Hematopoietic multipotent progenitor cell (in vitro differentiated cells): ENCODE data around the gene SSR1. TPM values are rescaled to one million over a fixed set of nuclear protein-coding genes. Genes with fewer than 3 reads are reported as not detected.
A peak's percentile ranks its signal among the peaks of the same experiment; 100 is the strongest.
"Not testable (repeated sequence)": the region's sequence is repeated elsewhere in the genome, so short reads cannot be mapped to it uniquely, and the experiment has no call there.

Experiments used
- DNase-seq, 3 donors: peaks; one replicate each; pipeline ENCODE4 v3.0.0-alpha.2; 2011 to 2015; ENCODE audit warnings: low read depth in 2 of 3, low spot score in 2 of 3
- total RNA-seq: library from RNA; depleted of rRNA; stranded (reverse); fragments of >200 nt; gene quantifications from one replicate; pipeline ENCODE4 v1.2.3, GENCODE V29; 2012

SSR1 gene
- total RNA-seq, 1 donor = 25.3 TPM

DNA sequence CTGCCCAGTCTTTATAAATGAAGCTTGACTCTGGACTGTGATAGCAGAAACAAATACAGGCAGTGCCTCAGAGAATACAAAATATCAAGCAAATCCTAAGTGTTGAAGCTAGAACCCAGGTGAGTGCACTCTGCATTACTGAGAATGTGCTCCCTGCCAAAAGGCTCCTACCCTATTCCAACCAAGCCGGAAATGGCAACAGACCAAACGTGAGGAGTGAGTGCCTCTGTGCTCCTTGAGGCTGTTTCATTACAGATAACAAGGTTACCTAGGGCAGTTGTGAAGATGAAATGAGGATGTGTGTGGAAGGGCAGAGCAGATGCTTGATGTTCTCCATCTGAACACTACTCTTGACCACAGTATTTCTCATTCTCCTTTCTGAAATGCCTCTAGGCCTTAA lies 29.3 kb downstream of the SSR1 start:
- DNase-seq = no peak

DNA sequence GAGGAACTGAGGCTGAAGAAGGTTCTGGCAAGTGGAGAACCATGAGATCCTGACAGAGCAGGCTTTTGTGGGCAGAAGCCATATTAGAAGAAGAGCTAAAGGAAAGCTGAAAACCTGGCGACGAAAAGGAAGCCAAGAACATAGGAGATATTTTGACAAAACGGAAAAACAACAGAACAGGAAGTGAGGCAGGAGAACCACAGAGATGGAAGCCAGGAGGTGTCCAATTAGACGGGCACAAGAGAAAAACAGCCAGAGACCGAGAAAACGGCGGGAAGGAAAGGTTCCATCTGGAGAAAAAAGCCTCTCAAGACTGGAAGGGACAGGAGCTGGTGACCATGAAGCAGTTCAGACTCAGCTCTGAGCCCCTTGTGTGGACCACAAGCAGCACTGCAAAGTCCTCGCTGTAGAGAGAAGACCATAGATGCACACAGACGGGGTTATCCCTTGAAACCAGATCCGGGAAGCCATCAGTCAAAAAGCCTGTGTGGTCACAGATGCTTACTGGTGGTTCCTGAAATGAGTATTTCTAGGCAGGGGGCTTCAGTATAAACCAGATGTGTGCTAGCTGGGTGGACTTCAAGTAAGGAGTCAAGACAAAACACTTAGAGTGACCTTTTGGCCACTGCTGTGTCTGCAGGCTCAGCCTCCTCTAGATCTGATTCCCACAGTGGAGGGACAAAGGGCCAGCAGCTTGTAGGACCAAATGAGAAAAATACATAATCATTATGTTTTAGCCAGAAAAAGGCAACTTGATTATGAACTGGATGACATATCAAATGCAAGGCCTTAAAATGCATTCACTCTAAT lies 30.7 kb downstream of the SSR1 start:
- DNase-seq = peak in 1 of 3 donors; percentile 36

DNA sequence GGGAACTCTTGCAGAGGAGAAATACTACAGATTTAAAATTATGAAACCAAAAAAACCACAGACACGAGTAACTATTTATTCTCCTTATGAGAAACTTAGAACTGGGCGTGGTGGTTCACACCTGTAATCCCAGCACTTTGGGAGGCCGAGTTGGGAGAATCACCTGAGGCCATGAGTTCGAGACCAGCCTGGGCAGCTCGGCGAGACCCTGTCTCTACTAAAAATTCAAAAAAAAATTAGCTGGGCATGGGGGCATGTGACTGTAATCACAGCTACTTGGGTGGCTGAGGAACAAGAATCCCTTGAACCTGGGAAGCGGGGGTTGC lies 36.8 kb downstream of the SSR1 start:
- DNase-seq = no peak

DNA sequence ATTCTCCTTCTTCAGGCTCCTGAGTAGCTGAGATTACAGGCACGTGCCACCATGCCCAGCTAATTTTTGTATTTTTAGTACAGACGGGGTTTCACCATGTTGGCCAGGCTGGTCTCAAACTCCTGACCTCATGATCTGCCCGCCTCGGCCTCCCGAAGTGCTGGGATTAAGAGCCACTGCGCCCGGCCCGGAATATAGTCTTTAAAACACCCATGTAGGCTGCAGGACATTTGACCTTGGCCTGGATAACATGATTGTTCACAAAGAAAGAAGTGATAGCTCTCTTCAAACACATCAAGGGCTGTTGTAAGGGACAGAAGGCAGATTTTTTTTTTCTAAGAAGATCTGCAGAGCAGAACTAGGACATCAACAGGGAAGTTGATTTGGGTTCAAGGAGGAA lies 38.5 kb downstream of the SSR1 start:
- not testable (repeated sequence) for DNase-seq

DNA sequence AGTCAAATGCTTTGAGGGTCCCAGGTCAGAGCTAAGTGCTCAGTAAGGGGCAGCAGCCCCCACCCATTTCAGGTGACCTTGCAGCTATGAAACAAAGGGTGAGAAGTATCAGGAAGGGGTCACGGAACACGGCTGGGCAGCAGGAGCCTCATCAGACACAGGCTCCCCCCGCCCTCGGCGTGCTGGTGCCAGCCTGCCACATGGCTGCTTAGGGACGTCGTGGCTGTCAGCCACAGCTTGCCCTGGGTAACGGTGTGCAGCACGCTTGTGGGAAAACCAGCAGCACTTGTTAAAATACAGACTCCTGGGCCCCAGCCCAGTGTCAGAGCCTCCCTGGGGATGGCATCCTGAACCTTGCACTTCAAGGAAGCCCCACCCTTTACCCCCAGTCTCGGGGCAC lies 39.3 kb downstream of the SSR1 start:
- DNase-seq = no peak

DNA sequence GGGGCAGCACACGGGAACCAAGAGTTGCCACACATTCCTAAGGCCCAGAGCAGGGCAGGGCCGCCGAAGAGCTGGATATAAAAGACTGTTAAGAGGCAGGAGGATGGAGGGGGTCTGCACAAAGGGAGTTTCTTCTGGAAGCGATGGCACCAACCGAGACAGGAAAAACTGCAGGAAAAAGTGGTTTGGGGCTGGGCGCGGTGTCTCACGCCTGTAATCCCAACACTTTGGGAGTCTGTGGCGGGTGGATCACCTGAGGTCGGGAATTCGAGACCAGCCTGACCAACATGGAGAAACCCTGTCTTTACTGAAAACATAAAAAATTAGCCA lies 41.8 kb downstream of the SSR1 start:
- DNase-seq = no peak

DNA sequence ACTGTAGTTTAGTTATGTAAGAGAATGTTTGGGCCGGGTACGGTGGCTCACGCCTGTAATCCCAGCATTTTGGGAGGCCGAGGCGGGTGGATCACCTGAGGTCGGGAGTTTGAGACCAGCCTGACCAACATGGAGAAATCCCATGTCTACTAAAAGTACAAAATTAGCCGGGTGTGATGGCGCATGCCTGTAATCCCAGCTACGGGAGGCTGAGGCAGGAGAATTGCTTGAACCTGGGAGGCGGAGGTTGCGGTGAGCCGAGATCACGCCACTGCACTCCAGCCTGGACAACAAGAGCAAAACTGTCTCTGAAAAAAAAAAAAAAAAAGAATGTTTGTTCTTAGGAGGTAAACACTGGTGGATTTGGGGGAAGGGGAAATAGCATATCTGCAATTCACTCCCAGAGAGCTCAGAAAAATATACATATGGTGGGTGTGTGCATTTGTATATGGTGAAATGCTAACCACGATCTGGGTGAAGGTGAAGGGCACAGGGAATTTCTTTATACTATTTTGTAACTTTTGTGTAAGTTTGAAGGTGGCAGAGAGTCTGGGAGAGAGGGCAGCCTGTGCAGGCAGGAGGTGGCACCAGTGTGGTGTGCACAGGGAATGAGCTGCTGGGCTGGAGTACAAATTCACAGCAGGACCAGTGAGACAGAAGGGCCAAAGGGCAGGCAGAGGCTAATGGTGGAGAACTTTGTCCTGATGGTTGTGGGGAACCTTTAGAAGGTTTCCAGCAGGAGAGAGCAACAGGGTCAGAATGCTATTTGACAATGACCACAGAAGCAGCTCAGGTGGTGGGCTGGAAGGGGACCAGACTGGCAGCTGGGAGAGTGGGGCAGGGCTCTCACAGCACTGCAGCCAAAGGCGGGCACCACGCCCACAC lies 42.4 kb downstream of the SSR1 start:
- no peak for DNase-seq

DNA sequence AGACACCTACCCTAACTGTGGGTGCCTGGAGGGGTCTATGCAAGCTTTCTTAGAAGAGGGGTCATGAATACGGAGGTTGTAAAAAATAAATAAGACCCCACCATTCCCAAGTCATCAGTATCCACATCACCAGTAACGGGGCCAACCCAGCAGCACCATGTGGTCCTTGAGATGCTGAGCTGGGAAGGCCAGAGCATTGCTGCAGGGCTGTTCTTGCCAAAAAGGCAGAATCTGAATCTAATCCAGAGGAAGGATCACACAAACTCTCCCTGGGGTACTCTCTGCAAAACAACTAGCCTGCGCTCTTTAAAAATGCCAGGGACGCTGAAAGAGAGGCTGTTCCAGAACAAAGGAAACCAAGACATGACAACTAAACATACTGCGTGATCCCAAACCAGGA lies 43.2 kb downstream of the SSR1 start:
- no peak for DNase-seq

DNA sequence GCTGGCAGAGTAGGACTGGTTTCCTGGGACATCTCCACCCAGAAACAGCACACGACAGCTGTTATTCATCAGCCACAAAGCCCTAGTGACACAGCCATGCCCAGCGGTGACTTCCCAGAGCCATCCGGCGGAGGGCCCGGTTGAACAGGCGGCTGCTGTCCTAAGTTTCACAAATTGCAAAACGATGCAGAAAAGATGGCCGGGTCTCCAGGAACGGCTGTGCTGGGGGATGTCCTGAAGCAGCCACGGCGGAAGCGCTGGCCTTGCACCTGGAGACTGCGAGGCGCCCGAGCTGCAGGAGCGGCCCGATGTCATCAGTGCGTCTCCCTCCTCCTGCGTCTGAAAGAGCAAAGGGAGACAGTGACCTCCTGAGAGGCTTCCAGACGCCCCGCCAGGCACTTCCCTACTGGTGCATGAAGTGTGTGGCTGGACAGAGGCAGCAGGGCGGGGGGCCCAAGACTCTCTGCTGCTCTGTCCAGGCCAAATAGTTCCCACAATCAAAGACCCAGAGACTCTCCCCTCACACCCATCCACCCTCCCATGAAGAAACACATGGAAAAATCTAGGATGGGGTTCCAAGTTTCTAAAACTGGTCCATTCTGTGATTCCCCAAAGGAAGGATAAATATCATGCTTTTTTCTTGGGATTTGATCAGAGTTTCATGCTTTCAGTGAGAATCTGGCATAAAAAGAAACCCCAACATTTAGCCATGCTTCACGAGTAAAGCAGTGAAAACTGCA lies 44.0 kb downstream of the SSR1 start:
- no peak for DNase-seq

DNA sequence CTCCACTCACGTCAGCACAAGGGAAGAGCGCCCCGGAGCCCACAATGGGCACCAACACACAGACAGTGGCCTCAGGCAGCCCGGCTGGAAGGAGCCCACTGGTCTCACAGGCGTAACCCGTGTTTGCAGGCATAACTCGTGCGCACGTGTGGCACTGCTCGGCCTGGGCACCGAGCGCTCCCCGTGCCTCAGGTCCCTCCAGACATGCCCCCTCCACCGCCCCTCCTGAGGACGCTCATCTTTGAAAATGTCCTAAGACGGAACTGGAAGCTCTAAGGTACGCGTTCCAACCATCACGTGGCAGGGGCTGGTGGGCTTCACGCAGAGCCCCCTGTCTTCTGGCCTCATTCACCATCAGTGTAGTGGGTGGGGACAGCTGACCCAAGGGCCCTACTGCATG lies 44.6 kb downstream of the SSR1 start:
- DNase-seq = no peak

DNA sequence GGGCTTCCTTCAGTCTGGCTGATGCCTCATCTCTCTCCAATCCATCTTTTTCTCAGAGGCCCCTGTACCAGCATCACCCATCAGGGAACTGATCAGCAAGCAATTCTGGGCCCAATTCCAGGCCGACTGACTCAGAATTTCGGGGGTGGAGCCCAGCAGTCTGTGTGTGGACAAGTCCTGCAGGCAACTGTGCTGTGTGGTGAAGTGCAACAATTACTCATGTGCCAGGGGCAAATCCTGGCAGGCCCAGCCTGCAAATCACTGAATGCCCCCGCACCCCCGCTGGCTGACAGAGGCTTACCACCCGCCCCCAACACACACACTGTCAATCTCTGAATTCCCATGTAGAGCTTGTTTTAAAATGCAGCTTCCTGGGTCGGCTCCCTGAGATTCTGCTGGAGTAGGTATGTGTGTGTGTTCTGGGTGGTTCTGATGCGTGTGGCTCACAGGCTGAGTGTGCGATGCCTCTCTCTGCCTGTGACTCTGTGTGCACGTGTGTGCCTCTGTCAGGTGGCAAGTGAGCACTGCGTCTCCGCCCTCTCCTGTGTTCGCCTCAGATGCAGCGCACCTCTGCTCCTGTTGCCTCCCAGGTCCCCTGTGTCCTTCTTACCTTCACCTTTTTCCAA lies 45.4 kb downstream of the SSR1 start:
- DNase-seq = peak in 1 of 3 donors; percentile 31

DNA sequence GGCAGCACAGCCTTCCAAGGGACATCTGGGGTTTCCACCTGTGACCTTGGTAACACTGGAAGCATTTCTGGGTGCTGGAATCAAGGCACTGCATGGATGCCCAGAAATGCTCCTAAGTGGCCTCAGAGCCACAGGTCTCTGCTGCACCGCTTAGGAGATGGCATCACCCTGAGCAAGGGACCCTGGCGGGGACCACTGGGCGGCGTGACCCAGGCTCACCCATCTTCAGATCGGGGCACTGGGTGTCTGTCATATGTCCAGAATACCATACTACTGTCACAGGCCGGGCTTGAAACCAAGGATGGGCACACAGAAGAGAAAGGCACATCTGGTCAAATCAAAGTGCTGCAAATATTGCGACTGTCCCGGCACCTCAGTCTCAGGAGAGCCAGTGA lies 45.9 kb downstream of the SSR1 start:
- DNase-seq = no peak

DNA sequence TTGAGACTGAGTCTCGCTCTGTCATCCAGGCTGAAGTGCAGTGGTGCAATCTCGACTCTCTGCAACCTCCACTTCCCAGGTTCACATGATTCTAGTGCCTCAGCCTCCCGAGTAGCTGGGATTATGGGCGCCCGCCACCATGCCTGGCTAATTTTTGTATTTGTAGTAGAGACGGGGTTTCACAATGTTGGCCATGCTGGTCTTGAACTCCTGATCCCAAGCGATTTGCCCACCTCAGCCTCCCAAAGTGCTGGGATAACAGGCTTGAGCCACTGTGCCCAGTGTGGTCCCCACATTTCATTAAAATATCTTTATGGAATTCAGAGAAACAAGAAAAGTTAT lies 47.6 kb downstream of the SSR1 start:
- not testable (repeated sequence) for DNase-seq

DNA sequence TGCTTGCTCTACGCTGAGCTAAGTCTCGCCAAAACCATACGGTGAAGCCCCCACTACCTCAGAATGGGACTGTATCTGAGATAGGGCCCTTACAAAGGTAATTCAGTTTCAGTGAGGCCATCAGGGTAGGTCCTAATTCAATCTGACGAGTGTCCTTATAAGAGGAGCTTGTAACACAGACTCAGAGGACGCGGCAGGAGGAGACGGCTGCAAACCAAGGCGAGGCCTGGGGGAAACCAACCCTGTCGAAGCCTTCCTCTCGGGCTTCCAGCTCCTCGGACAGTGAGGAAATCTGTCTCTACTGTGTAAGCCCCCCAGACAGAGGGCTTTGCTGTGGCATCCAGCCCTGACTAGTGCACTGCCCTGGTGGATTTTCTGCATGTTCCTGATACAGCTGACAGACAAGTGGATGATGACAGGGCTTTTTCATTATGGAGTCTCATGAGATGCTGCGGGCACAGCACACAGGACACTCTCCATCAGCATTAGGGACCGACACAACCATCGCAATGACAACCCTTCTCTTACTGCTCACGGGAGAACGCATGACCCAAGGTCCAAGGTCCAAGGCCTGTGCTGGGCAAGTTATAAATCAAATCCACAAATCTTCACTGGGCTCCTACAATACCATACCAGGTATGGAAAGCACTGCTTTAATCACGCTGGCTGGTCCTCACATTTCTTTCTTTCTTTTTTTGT lies 48.2 kb downstream of the SSR1 start:
- no peak for DNase-seq

DNA sequence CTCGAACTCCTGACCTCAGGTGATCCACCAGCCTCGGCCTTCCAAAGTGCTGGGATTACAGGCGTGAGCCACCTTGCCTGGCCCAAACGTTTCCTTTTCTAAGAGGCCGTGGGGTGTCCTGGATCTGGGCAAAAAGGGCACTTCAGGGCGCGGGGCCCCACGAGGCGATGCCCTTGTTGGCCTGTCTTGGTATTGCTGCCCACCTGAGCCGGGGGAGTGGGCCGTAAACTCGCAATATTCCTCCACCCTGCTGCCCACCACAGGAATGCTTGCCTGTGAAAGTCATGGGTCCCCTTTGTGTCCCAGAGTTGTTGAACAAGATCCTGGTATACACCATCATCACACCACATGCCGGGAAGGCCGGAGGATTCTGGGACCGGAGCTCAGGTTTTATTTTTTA lies 49.0 kb downstream of the SSR1 start:
- no peak for DNase-seq

DNA sequence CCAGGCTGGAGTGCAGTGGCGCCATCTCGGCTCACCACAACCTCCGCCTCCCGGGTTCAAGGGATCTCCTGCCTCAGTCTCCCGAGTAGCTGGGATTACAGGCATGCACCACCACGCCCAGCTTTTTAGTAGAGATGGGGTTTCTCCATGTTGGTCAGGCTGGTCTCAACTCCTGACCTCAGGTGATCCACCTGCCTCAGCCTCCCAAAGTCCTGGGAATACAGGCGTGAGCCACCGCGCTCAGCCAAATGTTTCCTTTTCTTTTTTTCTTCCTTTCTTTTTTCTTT lies 49.5 kb downstream of the SSR1 start:
- DNase-seq = not testable (repeated sequence)

DNA sequence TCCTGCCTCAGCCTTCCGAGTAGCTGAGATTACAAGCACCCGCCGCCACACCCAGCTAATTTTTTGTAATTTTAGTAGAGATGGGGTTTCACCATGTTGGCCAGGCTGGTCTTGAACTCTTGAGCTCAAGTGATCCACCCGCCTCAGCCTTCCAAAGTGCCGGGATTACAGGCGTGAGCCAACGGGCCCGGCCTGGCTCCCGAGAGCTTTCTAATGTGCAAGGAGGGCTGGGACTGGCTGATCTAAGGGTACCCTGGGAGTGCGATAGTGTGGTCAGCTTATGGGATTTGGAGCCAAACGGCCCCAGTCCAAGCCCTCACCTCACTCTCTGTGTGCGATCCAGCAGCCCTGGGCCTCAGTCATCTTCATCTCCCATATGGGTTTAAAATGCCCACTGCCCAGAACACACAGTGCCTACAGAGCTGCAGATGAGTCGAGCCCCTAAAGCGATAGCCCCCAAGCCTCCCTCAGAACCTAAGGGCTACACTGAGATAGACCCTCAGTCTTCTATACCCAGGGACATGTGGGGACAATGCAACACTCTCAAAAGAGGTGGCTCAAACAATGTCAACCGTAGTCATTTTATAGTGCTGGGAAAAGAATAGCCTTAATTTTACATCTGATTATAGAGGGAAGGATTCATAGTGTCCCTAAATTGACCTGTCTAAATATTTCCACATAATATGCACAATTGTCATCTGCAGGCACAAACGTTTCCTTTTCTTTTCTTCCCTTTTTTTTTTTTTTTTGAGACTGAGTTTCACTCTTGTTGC lies 50.1 kb downstream of the SSR1 start:
- no peak for DNase-seq

DNA sequence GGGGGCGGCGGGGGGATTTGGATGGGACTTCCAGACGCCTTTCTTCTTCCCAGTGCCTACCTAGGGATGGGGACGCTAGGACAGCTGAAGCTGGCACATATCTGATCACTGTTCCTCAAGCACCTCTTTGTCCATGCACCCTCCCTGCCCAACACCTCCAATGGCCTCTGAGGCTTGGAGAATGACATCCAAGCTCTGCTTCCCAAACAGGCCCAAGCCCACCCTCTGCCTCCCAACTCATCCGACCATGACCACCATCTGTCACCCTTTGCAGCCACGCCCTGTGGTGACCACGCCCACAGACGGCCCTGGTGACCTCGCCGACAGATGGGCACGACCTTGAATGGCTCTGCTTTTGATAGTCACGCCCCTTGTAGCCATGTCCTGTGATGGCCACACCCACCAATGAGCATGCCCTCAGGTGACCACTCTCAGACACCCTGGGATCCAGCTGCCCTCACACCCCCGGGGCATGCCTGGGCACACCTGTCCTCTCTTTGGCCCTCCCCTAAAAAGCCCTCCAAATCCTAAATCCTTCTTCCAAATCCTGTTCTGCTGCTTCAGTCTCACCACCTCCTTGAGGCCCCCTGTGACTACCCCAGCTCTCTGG lies 51.0 kb downstream of the SSR1 start:
- DNase-seq = no peak

DNA sequence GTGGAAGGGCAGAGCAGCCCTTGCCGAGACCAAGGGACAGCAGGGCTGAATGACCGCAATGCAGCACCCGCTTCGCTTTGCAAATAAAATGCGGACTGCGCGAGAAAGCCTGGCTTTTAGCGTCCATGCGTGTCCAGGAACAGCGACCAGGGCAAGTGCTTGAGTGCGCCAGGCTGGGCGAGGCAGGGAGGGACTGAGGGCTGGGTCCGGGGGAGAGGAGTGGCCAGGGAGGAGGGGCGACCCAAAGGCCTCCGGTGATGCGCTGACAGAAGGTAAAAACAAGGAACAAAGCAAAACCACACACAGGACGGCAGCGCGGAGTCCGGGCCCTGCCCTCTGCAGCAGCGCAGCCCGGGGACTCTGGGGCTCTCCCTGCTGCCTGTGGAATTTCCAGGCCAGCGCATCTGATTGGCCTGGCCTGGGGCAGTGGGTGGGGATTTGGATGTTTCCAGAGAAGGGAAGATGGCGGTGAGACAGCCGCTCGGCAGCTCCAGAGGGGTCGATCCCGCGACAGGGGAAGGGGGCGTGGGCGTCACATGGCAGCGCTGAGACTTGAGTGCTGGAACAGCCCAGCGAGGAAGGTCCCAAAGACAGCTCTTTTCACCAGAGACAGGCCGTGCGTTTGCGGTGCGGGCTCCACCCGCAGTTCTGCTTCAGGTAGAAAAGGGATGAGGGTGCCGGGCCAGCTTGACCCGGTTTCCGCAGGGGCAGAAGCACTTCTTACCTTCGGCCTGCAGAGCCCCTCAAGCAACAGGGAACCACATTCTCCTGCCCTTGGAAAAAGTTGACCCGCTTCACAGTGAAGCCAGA lies 51.8 kb downstream of the SSR1 start:
- peak in 2 of 3 donors; percentile 78 to 80 for DNase-seq
